Kasumi-1 (cell line): ENCODE measurements around the gene LINC00632.

ENCODE experiments used
- DNase-seq, 2 experiments: peaks; one replicate each; lab custom pipeline; 2025; lab: John Stamatoyannopoulos, UW

The LINC00632 gene

DNA sequence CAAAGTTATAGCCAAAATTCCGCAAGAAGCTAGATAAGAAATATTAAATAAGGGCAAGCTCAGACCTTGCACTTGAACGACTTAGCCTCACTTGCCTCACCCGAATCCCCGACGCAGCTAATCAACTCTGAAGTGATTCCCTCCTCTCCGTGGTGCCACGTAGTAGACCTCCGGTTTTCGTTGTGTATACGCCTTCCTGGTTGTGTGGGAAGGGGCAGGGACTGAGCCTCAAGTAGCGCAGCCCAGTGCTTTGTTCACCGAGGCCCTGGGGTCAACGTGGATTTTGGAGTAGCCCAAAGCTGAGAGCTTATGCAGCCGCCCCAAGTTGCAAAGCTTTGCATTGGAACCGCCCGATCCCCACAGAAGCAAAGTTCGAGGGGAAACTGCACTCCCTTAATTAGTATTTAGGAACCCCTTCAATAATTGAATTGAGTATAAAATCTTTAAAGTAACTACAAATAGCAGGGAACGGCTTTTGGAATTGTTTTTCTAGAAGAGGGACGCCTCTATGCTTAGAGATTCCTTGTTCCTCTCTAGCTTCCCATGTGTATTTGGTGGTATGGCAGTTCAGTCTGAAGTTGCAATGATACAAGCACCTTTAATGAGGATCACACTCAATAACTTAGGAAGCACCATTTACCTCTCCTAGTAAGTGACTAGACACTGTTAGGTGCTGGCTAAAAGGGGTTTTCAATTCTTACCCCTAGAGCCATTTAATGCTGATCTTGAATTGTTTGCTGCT lies 55.7 kb downstream of the LINC00632 start:
- DNase-seq = no peak

GRCh38 chrX:140766024-140766611 lies 56.6 kb downstream of the LINC00632 start:
- DNase-seq = peak; percentile 31 to 44

DNA sequence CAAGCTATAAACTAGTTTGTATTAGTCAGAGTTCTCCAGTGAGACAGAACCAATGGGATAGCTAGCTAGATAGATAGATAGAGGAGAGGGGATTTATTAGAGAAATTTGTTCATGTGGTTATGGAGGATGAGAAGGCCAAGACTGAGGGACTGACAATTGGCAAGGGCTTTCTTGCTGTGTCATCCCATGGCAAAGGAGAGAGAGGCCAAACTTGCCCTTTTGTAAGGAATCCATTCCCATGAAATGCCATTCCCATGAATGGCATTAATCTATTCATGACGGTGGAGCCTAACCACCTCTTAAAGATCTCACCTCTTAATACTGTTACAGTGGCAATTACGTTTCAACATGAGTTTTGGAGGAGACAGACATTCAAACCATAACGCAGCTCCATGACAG lies 58.1 kb downstream of the LINC00632 start:
- no peak for DNase-seq

DNA sequence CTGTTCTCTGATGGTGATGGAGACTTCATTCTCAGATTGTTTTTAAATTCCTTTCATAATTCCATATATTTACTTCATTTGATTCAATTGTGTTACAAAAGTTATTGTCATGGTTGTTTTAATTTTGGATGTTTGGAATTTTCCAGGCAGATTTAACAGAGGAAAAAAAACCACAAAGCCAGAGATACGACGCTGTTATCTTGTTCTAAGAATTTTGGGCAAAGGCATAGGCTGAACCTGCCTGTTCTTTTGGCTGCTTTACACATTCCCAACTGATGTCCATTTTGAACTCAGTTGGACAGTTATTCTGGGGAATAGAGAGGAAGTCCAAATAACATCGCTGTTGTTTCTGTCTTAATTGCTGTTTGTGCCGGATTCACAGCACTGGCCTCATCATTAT lies 65.7 kb downstream of the LINC00632 start:
- DNase-seq = no peak

GRCh38 chrX:140776320-140776719 lies 66.8 kb downstream of the LINC00632 start:
- DNase-seq = no peak

- DNase-seq = no peak
Observed at GRCh38 chrX:140794642-140795041, 85.1 kb downstream of the LINC00632 start.

- no peak for DNase-seq
Observed at GRCh38 chrX:140799216-140799615, 89.7 kb downstream of the LINC00632 start.

GRCh38 chrX:140804292-140804691 lies 94.7 kb downstream of the LINC00632 start:
- DNase-seq = no peak

DNA sequence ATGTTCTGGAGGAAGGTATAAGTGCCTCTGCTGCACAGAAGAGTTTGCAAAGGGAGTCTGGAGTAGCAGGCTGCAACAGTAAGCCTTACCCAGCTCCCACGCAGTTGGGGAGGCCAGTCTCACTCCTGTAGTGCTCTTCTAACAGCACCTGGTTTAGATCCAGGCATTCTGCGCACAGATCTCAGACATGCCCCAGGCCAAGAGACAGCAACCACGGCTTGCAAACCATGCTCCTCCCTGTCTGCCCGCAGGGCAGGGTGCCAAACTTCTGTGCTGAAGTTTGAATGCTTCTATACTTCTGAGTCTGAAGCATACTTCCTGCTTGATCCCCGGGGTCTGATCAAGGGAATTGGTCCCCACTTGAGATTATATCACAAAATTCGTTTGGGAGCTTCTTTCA lies 106.3 kb downstream of the LINC00632 start:
- DNase-seq = peak; percentile 28 to 49

DNA sequence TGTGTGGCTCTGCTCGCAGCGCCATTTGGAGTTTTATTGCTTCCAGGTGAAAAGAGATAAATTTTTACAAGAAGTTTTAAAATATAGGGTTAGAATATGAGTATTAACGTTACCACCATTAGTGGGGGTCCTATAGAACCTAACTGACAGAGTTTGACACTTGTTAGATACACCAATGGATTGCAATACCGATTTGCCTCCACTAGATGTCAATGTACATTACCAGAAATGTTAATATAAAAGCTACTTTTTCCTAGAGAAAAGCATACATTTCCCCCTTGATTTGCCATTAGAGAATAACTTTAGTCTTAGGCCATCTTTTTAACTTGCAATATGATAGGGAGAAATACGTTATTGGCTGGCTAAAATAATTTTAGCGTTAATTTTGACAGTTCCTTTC lies 108.4 kb downstream of the LINC00632 start:
- DNase-seq = peak; percentile 19 to 33

DNA sequence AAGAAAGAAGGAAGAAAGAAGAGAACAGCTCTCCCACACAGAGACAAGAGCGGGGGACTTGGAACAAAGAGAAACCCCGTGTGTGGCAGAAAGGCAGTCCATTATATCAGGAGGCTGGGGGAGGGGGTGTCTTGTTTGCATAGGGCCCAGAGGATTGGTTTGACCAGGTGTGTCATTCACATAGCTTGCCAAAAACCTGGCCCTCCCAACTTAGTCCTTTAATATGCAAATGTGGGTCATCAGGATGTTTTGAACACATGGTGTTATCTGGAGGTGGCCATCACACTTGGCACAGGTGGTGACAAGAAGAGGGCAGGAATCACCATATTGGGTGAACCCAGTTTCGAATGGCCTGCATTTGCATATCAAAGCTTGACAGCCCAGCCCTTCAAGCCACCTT lies 111.7 kb downstream of the LINC00632 start:
- DNase-seq = no peak

- DNase-seq = no peak
Observed at GRCh38 chrX:140822184-140822583, 112.6 kb downstream of the LINC00632 start.

DNA sequence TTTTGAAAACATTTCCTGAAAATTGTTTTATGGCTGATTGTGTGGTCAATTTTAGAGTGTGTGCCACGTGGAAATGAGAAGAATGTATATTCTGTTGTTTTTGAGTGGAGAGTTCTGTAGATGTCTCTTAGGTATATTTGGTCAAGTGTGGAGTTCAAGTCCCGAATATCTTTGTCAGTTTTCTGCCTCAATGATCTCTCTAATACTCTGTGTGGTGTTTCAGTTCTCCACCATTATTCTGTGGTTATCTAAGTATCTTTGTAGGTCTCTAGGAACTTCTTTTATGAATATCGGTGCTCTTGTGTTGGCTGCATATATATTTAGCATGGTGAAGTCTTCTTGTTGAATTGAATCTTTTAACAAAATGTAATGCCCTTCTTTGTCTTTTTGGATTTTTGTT lies 113.3 kb downstream of the LINC00632 start:
- DNase-seq = no peak

DNA sequence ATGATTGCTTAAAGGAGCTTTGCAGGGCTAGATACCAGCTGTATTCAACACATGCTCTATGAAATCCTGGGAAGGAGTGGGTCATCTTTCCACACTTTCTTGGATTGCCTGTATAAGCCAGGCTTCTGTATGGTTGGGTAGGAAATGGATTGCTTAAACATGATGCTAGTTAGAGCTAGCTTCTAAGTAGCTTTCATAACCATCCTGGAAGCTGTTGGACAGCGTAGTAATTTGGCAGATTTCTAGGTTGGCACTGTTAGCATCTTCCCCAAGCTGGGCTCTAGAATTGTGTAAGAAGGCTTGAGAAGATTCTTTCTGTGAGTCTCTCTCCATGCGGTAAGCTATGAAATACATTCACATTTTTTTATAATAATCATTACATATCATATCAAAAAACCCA lies 127.3 kb downstream of the LINC00632 start:
- no peak for DNase-seq
